ENCODE data around the gene ODAD4. TPM values are rescaled to one million over a fixed set of nuclear protein-coding genes. Genes with fewer than 3 reads are reported as not detected.

The ODAD4 gene
- total RNA-seq, 1 experiment from 2014 or later = 0.28 TPM

DNA sequence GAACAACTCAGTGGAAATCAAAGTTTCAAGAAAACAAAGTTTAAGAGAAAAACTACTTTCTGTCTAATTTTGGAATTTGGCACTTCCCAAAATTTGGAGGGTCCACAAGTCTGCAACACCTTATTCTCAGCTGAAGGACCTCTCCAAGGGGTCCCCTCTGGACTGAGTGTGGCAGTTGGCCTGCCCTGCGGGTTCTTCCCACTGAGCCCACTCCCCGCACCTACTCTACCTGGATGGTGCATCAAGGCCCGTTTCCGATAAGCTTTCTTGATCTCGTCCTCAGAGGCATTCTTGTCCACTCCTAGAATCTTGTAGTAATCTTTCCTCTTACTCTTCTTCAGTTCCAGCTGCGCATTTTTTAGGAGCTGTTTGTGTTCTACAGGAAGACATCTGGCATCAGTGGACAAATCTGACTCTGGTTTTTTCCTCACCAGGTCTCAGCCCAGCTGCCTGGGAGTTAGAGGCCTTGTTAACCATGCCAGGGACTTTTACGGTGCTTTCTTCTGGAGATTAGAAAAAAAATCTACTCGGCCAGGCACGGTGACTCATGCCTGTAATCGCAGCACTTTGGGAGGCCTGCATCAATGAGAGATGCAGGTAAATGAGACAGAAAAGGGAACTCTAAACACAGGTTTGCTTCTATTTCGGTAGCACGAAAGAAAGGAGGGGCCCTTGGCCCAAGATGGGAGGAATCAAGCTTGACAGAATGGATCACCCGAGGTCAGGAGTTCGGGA is 51.8 kb downstream of the ODAD4 start:
- H3K4me3 ChIP-seq (ENCODE audit: insufficient read depth, low read depth, low read length) = no peak overlapping the region
- DNase-seq = no peak
- H3K36me3 ChIP-seq (replicated peaks; ENCODE audit: control insufficient read depth, insufficient read depth, low read length) = peaks cover 46% of the 10 kb centered on the region
- H3K27me3 ChIP-seq (ENCODE audit: control insufficient read depth, insufficient read depth, low read length) = no peaks in the 10 kb centered on the region

DNA sequence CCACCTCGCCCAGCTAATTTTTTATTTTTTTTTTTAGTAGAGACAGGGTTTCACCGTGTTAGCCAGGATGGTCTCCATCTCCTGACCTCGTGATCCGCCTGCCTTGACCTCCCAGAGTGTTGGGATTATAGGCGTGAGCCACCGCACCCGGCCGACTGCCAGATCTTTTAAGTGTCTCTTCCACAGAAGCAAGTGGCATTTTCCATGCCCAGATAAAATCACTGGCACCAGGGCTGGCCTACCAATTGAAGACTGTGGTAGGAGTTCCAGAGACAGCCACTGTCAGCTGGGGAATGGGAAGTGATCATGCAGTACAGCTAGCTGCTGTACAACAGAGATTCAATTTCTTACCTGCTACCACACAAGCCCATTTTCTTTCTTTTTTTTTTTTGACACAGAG is 54.0 kb downstream of the ODAD4 start:
- no peaks in the 10 kb centered on the region for H3K27me3 ChIP-seq (ENCODE audit: control insufficient read depth, insufficient read depth, low read length)
- H3K36me3 ChIP-seq (replicated peaks; ENCODE audit: control insufficient read depth, insufficient read depth, low read length) = peaks cover 62% of the 10 kb centered on the region
- no peak for DNase-seq
- H3K4me3 ChIP-seq (ENCODE audit: insufficient read depth, low read depth, low read length) = no peak overlapping the region

DNA sequence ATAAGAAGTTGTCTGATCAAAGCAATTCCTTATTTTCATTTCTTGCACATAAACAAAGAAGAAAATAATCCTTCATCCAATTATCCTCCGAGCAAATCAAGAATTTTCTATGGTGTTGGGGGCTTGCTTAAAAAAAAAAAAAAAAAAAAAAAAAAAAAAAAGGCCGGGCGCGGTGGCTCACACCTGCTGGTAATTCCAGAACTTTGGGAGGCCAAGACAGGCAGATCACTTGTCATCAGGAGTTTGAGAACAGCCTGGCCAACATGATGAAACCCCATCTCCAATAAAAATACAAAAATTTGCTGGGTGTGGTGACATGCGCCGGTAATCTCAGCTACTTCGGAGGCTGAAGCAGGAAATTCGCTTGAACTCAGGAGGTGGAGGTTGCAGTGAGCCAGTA is 55.5 kb downstream of the ODAD4 start:
- no peak overlapping the region for H3K4me3 ChIP-seq (ENCODE audit: insufficient read depth, low read depth, low read length)

DNA sequence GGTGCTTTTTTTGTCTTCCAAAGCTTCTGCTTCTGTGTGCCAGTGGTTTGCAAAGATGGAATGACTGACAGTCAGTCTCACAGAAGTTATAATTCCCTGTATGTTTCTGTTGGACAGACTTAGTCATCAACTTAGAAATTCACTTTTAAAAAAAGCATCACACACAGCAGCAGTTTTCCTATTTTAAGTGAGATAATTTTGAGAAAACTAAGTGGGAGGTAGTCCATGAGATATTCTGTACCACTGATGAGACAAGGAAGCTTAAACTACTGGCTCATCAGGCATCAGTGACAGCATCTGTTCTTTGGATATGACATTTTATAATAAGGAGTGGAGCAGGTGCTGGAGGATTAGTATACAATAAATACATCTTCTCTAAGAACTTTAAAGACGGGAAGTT is 56.2 kb downstream of the ODAD4 start:
- H3K27me3 ChIP-seq (ENCODE audit: control insufficient read depth, insufficient read depth, low read length) = no peaks in the 10 kb centered on the region
- H3K36me3 ChIP-seq (replicated peaks; ENCODE audit: control insufficient read depth, insufficient read depth, low read length) = peaks cover 67% of the 10 kb centered on the region
- DNase-seq = no peak
- no peak overlapping the region for H3K4me3 ChIP-seq (ENCODE audit: insufficient read depth, low read depth, low read length)

More for the DNA sequence above, 55.5 kb downstream of the ODAD4 start:
- DNase-seq = no peak
- Histone ChIP-seq H3K27me3 (ENCODE audit: control insufficient read depth, insufficient read depth, low read length) (no peaks in the 10 kb centered on the region), H3K36me3 (replicated peaks; ENCODE audit: control insufficient read depth, insufficient read depth, low read length) (peaks cover 68% of the 10 kb centered on the region)

DNA sequence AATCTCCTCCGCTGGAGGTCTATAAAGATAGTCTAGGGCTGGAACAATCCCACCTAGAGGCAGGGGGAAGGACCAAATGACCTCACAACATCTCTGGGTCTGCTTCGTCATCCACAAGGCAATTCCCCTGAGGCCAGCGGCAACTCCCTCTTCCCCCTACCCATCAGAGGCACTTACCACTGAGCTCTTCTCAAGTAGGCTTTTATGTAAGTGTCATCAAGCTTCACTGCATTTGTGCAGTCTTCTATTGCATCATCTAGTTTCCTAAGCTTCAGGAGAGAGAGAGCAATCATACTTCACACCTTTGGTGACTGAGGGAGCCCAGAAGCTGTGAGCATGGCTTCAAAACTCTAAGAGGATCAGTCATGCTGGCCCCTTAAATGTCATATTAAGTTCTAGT is 57.2 kb downstream of the ODAD4 start:
- H3K36me3 ChIP-seq (replicated peaks; ENCODE audit: control insufficient read depth, insufficient read depth, low read length) = peaks cover 67% of the 10 kb centered on the region

DNA sequence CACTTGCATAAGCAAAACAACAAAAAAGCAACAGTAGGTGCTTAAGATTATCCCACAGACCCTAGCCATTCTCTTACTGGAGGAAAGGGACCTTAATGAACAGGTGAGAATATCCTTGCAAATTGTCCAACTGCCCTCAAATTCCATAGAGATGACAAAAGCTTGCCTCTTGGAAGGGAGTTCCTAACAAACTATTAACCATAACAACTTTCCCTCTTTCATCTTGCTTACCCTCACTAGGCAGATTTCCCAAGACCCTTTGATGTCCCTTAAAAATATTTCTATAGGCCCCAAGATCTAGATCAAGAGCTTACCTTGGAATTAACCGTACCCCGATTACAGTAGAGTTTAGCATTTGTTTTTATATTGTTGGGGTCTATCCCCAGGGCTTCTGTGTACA is 58.0 kb downstream of the ODAD4 start:
- Histone ChIP-seq H3K36me3 (replicated peaks; ENCODE audit: control insufficient read depth, insufficient read depth, low read length) (peaks cover 68% of the 10 kb centered on the region), H3K4me3 (ENCODE audit: insufficient read depth, low read depth, low read length) (no peak overlapping the region), H3K27me3 (ENCODE audit: control insufficient read depth, insufficient read depth, low read length) (no peaks in the 10 kb centered on the region)
- DNase-seq = no peak

More for the DNA sequence above, 57.2 kb downstream of the ODAD4 start:
- no peaks in the 10 kb centered on the region for H3K27me3 ChIP-seq (ENCODE audit: control insufficient read depth, insufficient read depth, low read length)
- no peak for DNase-seq
- no peak overlapping the region for H3K4me3 ChIP-seq (ENCODE audit: insufficient read depth, low read depth, low read length)

DNA sequence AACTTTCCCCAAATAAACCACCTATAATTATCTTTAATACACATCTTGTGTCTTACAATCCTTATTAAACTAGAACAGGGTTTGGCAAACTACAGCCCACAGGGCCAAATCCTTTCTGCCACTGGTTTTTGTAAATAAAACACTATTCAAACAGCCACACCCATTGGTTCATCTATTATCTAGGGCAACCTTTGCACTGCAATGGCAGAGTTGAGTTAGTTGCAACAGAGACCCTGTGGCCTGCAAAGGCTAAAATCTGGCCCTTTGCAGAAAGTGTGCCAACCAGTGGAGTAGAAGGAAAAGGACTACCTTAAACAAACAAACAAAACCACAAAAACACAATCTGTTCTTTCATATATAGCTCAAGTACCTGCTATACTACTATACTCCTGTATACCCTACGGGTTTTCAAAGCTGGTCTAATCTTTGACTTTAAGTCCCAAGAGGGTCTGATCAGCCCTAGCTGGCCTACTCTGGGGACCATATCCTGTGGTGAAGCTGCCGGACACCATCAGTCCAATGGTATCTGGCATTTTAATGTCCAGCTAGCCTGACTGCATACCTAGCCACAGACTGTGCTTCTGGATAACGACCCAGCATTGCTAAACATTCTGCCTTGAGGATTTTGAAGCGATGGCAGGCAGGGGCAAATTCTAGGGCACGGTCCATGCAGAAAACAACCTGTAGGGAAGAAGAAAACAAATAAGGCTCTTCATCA is 59.4 kb downstream of the ODAD4 start:
- DNase-seq = no peak
- H3K36me3 ChIP-seq (replicated peaks; ENCODE audit: control insufficient read depth, insufficient read depth, low read length) = peaks cover 62% of the 10 kb centered on the region
- H3K27me3 ChIP-seq (ENCODE audit: control insufficient read depth, insufficient read depth, low read length) = no peaks in the 10 kb centered on the region
- no peak overlapping the region for H3K4me3 ChIP-seq (ENCODE audit: insufficient read depth, low read depth, low read length)

DNA sequence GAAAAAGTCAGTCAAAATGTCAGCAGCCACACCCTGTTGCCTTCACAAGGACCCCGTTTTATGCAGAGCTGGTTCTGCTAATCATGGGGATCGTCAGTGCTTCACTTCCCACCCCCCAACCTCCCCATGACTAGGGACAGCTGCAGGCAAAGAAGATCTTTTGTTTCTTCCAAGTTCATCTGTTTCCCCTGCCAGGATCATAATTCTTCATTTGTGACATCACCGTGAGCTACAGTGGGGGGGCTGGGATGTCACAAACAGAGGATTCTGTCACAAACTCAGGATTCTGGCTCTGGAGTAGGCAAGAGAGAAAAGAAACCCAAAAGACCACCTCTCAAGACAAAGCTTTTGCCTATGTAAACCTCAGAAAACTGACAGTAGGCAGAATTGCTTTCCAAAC is 62.2 kb downstream of the ODAD4 start:
- no peak overlapping the region for H3K4me3 ChIP-seq (ENCODE audit: insufficient read depth, low read depth, low read length)
- H3K27me3 ChIP-seq (ENCODE audit: control insufficient read depth, insufficient read depth, low read length) = no peaks in the 10 kb centered on the region
- no peak for DNase-seq
- H3K36me3 ChIP-seq (replicated peaks; ENCODE audit: control insufficient read depth, insufficient read depth, low read length) = peaks cover 66% of the 10 kb centered on the region

DNA sequence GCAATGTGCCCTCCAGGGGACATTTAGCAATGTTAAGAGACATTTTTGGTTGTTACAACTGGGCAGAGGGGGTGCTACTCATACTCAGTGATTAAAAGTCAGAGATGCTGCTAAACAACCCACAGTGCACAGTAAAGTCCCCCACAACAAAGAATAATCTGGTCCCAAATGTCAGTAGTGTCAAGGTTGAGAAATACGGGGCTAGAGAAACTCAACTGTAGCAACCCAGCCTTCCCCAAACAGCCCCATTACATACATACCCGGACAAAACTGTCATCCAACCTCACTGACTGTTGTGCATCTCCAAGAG is 66.4 kb downstream of the ODAD4 start:
- Histone ChIP-seq H3K4me3 (ENCODE audit: insufficient read depth, low read depth, low read length) (no peak overlapping the region), H3K27me3 (ENCODE audit: control insufficient read depth, insufficient read depth, low read length) (no peaks in the 10 kb centered on the region), H3K36me3 (replicated peaks; ENCODE audit: control insufficient read depth, insufficient read depth, low read length) (peaks cover 54% of the 10 kb centered on the region)
- no peak for DNase-seq

DNA sequence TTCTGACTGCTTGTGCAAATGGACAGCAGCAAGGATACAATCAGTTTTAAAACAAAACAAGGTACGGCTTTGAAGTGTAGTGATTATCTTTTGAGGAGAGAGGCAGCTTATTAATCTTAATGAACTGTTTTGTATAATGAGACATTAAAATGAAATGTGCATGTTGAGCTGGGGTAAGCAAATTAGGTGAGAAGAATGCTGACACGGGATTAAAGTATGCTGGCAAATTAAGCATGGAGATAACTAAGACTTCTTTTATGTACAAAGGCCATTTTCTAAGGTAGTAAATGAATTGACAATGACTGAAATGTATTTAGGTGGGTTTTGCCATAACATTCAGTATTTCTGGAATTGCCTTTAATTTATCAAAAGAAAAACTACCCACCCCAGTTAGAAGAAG is 68.1 kb downstream of the ODAD4 start:
- H3K36me3 ChIP-seq (replicated peaks; ENCODE audit: control insufficient read depth, insufficient read depth, low read length) = peaks cover 55% of the 10 kb centered on the region
- no peaks in the 10 kb centered on the region for H3K27me3 ChIP-seq (ENCODE audit: control insufficient read depth, insufficient read depth, low read length)
- no peak for DNase-seq
- H3K4me3 ChIP-seq (ENCODE audit: insufficient read depth, low read depth, low read length) = no peak overlapping the region

DNA sequence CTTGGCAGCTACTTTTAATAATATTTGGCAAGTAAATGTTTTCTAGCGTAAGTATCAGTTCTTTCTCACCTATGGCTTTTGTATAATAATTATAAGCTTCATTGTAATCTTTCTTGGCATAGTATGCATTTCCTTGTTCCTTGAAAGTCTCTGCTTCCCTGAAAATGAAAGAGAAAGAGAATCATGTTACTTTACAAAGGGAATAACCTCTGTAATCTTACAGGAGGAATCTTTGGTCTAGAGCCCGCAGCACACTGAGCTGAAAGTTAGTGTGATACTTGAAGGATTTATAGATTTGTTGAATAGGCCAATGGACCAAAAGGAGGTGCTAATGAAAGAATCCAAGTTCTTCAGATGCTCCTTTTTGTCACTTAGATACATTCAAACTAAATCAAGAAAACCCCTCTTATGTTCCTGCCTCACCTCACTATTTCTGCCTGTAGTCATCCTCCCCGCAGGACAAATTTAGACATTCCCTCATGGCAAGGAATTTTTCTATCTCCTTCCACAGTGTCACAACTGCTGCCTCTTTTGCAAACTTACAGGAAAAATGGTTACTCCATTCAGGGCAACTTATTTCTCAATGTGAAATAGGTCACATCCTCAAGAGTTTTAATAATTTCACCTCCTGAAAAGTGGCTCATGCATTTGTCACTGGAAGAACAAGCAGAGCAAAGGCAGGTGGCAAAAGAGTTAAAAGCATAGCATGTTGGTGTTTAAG is 70.2 kb downstream of the ODAD4 start:
- no peak overlapping the region for H3K4me3 ChIP-seq (ENCODE audit: insufficient read depth, low read depth, low read length)
- H3K27me3 ChIP-seq (ENCODE audit: control insufficient read depth, insufficient read depth, low read length) = no peaks in the 10 kb centered on the region
- peaks cover 46% of the 10 kb centered on the region for H3K36me3 ChIP-seq (replicated peaks; ENCODE audit: control insufficient read depth, insufficient read depth, low read length)
- DNase-seq = no peak

DNA sequence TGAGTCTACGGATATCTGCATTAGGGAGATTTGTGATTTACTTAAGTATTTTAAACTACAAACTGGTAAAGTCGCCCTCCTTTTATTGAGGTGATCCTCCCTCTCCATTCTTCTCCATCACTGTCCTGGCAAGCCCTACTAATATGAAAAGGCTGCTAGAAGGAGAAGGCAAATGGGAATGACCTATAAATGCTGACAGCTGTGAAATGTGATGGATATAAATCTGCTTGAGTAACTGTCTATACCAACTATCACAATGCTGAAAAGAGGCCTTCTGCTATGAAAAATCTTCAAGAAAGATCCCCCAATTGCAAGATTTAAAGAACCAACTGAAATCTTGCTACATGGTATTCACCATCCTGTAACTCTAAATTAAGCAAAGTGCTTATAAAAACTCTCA is 71.3 kb downstream of the ODAD4 start:
- H3K36me3 ChIP-seq (replicated peaks; ENCODE audit: control insufficient read depth, insufficient read depth, low read length) = peaks cover 37% of the 10 kb centered on the region
- DNase-seq = no peak
- H3K4me3 ChIP-seq (ENCODE audit: insufficient read depth, low read depth, low read length) = no peak overlapping the region
- H3K27me3 ChIP-seq (ENCODE audit: control insufficient read depth, insufficient read depth, low read length) = no peaks in the 10 kb centered on the region

DNA sequence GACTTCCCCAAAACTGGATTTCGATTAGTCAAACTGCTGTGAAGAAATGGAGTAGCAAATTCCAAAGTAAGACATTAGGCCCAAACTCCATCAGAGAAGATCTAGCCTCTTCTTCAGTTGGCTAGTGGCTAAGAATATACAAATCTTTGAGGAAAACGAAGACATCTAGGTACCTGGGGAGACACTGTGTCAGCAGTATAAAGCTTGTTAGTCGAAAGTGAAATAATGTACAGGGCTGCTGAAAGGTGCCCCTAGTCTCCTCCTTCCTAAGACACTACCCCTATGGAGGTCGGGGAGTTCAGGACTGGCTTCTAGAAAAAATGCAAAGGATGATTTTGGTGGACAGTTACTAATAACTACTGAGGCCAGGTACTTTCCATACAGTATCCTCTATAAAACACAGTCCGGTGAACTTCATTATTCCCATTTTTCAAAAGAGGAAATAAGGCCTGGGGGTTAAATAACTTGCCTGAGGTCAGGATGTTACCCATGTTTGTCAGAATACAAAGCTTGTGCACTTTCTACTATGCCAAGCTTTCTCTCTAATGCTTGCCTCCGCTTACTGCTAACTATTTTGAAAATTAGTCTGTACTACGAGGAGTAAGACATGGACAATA is 71.9 kb downstream of the ODAD4 start:
- H3K27me3 ChIP-seq (ENCODE audit: control insufficient read depth, insufficient read depth, low read length) = no peaks in the 10 kb centered on the region
- H3K4me3 ChIP-seq (ENCODE audit: insufficient read depth, low read depth, low read length) = no peak overlapping the region
- DNase-seq = no peak
- H3K36me3 ChIP-seq (replicated peaks; ENCODE audit: control insufficient read depth, insufficient read depth, low read length) = peaks cover 32% of the 10 kb centered on the region

DNA sequence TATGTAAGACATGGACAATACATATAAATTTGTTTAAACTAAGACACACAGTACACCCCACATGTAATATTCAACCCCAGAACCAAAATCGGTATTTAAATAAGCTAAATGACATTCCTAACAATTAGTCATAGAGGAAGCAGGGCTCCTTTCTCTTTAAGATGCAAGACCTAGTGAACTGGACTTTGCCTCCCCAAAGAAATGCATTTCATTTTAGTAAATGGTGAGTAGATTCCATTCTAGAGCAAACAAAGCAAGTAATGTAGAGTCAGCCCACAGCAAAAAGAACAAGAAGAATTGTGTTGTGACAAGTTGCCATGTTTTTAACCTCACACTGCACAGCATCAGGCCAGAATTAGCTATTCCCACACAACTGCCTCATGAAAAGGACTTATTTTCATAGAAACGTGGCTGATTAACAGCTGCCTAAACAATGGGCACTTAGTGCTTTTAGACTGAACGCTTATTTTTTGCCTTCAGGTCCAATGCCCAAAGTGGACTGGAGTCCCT is 72.4 kb downstream of the ODAD4 start:
- no peaks in the 10 kb centered on the region for H3K27me3 ChIP-seq (ENCODE audit: control insufficient read depth, insufficient read depth, low read length)
- no peak for DNase-seq
- no peak overlapping the region for H3K4me3 ChIP-seq (ENCODE audit: insufficient read depth, low read depth, low read length)
- H3K36me3 ChIP-seq (replicated peaks; ENCODE audit: control insufficient read depth, insufficient read depth, low read length) = peaks cover 26% of the 10 kb centered on the region
